HuH-7.5 (cell line): ENCODE measurements around the gene PTPRT.

ENCODE experiments used
- DNase-seq: peaks from one replicate; pipeline ENCODE4 v3.0.0; 2011; ENCODE audit warnings: low spot score

PTPRT gene

DNA sequence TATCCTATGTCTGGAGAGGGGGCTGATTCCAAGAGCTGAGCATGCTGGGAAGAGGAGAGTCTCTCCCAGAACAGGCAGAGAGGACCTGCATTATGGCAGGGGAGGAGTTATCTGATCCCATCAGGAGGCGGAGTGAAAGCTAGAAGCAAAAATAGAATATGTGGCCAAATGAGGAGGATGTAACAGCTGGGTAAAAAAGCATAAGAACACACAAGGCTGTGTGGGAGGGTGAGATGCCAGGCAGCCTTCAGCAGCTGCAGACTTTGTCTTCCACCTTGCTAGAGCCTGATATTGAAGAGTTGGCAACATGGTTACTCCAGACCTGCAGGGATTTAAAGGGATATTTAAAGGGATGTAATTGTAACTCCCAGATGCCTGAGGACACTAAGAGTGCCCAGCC is 167.1 kb downstream of the PTPRT start:
- DNase-seq, result no peak

DNA sequence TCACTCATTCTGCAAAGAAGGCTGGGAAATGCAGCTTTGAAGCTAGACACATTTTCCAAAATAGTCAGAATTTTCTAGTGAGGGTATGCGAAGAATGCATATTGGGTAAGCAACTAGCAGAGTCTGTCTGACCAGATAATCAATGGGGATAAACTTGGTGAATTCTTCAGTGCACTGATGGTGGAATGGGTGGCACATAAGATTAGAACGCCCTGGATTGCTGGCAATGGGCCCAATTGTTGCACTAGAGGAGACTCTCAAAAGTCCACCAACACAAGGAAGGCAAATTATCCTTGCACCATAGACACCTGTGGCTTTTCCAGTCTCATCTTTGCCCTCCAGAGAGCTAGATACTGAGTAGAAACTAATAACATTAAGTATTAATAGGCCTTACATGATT is 167.6 kb downstream of the PTPRT start:
- no peak for DNase-seq

DNA sequence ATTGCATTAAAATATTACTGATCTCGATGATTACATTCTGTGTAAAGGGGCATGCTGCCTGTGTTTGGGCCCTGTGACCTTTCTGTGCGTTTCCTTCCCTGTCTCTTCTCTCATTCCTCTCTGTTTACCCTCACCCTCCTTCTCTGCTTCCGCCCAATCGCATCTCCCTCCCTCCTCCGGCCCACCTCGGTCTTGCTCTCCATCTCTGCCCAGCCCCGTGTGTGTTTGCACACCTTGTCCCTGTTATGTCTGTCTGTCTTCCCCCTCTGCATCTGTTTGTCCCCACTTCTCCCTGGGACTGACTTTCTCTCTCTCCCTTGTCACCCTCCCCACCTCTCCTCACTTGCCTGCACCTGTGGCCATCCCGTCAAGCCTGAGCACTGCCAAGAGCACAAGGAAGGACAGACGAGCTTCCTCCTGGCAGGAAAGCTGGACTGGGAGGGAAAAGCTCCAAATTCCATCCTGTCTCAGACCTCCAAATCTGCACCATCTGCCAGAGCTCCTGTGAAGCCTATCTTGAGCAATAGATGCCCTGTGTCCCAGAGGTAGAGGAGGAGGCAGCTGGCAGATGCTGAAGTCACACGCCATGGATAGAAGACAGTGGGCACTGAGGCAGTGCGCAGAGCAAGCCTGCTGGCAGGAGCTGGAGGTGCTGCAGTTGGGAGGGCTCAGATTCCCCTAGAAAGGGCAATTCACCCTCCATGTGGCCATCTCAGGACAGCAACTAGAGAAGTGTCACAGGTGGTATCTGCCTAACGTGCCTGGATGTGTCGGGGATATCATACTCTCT is 172.3 kb downstream of the PTPRT start:
- no peak for DNase-seq

DNA sequence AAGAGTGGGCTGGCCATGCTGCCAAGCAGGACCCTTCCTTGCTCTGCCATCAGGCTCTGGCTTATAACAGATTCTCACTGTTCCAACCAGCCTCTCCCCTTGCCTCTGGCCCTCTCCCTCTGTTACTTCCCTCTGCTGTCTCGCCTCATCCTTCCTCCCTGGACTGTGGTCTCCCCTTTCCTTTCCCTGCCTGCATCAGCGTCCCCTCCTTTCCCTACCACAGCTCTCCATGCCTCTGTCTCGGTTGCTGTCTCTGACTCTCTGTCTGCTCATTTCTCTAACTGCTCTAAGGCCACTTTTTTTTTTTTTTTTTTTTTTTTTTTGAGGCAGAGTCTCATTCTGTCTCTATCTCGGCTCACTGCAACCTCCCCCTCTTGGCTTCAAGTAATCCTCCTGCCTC is 173.4 kb downstream of the PTPRT start:
- no peak for DNase-seq

DNA sequence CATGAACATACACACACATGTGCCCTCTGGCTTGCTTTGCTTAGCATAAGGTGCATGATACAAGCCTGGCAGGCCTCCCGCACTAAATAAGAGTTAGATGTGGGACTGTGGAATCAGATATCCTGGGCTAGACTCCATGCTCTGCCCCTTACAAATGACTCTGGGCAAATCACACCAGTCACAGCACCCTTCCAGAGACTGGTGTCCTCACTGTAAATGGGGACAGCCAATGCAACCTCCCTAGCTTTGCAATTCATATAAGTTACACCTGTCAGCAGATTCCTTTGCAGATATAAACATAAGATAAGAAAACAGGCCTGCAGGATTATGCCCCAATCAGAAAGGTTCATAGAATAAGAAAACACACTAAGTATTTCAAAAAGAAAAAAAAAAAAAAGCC is 174.1 kb downstream of the PTPRT start:
- no peak for DNase-seq

DNA sequence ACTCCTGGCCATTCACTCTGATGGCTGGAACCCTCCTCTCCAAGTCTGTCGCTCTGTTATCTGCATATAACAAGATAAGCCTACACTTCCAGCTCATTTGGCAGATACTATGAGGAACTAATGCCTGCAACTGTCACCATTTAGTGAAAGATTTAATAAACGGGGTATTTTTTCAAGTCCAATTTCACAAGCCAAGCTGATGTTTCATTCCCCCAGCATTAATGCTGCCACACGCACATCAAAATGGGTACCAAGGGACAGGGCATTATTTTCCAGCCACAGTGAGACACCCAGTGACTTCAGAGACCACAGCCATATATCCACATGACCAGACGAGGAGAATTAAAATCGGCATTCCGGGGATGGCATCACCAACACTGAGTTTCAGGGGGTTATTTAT is 175.5 kb downstream of the PTPRT start:
- DNase-seq, result no peak

DNA sequence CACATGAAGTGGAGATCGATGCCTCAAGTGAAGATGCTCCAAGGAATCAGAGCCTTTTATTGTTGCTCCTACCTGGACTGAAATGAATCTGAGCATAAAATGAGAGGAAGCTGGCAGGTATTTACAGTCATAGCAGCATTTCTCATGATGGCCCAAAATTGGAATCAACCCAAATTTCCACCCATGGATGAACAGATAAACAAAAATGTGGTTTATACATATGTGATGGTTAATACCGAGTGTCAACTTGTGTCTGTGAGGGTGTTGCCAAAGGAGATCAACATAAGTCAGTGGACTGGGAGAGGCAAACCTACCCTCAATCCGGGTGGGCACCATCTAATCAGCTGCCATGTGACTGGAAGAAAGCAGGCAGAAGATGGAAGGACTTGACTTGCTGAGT is 178.2 kb downstream of the PTPRT start:
- no peak for DNase-seq

DNA sequence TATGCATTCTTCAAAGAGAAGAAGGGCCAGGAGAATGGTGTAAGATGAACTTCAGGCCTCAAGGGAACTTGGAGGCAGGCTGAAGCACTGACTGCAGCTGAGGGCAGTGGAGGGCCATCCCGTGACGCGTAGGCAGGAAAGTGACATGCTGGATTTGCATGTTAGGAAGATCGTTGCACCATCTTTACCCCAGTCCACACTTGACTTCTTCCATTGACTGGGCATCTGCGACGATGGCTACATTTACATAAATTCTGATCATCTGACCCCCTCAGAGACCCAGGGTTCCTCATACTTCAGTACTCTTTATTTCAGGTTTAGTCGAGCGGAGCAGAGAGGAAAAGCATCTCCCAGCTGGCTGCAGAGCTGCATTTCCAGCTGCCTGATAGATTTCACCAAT is 180.2 kb downstream of the PTPRT start:
- no peak for DNase-seq

DNA sequence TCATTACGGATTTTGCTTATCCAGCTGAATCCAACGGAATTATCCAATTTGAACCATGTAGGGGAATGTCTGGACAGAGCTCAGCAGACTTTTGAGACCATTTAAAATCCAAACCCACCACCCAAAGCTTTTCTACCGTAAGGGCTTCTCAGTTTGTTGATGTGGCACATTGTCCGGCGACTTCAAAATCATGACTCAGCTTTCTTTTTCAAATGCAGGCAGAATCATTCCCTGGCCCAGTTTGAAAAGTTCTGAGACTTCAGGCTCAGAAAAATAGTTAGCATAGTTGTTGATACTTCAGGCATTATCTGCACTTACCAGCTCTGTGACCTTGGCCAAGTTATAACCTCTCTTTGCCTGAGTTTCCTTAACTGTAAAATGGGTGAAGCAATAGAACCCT is 182.2 kb downstream of the PTPRT start:
- DNase-seq, result no peak

DNA sequence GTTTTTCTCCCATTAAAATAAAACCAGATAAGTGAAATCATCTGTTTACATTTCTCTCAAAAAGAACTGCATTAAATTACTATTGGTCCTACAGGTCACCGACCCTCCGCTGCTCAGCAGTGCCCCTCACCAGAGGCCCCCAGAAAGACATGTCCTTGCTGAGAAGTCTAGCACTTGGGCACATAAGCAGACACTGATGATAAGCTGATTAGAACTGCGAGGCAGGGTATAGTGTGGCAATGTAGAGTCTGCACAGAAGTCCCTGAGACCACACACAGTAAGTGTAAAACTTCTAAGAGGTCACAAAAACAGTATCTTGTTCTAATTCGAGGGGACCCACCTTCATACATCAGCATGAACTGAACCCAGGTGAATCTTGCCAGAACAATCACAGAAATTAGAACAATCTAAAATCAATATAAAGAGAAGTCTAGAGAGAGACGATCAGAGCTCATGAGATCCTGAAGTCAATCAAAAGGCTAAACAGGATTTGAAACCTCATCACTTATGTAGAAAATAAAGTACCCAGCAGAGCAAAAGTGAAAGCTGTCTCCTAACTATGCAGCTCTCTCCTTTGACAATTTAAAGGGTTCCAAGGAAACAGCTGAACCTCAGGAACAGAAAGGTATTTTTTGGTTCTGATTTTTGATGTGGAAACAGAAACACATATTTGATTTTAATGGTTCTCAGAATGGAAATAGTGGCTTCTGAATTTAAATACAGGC is 182.9 kb downstream of the PTPRT start:
- no peak for DNase-seq

DNA sequence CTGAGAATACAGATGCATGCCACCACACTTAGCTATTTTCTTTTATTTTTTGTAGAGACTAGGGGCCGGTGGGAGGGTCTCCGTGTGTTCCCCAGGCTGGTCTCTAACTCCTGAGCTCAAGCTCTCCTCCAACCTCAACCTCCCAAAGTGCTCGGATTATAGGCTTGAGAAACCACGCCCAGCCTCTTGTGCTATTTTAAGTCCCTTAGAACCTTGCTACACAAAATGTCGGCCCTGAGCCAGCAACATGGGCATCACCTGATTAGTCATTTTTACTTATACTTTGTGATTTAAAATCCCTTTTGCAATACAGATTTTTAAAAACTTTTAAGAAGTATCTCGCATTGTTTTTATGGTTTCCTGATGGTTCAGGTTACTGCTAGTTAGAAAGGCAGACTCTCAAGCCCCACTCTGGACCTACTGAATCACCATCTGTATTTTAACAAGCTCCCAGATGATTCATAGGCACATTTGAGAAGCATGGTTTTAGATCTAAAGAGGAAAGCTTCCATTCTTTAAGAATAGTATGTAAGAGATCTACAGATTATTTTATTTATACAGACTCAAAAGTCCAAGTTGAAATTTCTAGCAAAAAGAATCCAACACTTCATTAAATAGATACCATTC is 186.3 kb downstream of the PTPRT start:
- no peak for DNase-seq

DNA sequence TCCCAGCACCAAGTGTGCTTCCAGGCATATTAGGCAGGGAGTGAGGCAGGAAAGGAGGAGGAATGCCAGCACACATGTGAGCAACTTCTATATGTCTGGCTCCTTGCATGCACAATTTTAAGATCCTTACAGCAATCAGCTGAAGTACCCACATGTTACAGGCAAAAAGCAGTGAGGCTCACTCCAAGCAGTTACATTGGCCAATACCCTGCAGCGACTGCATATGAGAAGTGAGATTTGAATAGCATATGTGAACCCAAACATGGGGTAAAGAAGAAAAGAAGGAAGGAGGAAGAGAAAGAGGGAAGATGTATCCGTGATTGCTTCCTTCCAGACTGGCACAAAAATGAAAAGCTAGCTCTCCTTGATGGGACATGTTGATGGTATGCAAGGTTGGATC is 193.6 kb downstream of the PTPRT start:
- DNase-seq, result no peak

DNA sequence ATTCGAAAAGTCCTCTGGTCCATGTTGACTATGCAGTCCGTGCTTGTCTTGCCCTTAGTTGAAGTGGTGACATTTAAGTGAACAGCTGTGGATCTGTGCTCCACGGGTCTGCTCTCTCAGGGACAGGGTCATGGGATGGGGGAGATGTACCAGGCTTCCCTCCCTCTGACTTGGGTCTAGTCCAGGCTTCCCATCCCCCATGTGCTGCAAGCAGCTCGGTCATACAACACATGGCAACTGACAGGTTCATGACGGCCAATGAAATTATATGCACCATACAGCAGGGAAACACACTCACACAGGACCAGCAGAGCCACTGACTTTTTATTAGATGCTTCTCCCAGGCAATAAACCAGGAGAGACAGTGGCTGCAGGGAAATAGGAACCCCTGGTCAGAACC is 201.4 kb downstream of the PTPRT start:
- no peak for DNase-seq

DNA sequence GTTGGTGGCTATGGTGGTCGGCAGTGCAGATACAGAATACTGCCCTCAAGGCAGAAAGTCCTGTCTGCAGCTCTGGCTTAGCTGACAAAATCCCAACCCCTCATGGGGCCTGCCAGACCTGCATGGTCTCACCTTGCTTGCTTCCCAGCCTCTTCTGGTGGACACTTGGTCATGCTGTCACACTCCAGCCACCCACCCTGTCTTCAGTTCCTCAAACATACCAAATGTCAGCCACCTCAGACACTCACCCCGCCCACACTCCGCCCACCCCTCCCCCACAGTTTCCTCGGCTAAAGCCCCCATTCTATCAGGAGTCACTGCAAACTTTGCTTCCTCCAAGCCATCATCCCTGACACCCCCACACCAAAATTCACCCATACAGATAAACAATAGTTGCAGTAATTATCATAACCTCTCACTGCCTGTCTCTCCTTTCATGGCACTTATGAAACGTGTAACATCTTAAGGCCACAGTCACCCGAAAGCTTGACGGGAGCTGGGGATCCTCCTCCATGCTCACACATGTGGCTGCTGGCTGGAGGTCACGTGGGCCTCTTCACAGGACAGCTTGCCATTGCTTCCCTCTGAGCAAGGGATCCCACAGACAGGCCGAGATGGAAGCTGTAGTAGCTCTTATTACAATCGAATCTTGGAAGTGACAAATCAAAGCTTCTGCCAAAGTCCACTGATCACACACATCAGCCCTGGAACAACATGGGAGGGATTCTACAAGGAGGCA is 202.2 kb downstream of the PTPRT start:
- no peak for DNase-seq

DNA sequence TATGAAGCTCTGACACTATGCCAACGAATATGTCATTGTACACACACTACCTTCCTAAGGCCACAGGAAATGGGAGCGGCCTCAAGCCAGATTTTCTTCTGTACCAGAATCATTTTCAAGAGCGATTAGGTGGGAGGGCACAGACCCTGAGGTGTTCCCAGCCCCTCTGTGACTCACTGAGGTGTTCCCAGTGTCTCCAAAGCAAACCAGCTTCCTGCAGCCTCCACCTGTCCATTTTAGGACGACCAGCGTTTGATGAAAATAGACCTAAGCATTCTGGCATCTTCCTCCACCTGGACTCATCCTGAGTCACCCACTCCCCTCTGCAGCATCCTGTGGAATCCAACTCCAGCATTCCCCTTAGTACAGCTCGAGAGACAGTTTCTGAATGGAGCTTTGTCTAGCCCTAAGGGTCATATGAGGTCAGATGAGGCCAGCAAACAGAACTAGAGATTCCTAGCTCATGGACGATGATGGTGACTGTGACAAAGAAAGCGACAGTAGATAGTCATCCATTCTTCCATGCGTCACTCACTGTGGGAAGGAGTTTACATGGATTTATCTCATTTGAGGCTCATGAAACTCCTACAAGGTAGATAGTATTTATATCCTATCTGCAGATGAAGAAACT is 203.4 kb downstream of the PTPRT start:
- no peak for DNase-seq

DNA sequence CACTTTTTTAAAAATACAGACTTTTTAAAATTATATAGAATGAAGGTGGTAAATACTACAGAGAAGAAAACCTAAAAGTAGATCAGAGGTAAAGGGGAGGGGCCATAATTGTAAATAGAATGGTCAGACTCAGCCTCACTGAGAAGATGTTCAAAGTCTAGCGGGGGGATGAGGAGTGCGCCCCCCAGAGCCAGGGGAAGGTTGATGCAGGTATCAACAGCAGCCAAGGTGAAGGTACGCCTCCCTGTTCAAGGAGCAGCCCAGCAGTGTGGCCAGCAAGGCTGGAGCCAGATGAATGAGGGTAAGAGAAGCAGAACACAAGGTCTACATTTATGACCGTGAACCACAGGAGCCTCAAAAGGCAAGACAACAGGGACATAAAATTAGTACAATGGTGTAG is 204.1 kb downstream of the PTPRT start:
- DNase-seq, result no peak

DNA sequence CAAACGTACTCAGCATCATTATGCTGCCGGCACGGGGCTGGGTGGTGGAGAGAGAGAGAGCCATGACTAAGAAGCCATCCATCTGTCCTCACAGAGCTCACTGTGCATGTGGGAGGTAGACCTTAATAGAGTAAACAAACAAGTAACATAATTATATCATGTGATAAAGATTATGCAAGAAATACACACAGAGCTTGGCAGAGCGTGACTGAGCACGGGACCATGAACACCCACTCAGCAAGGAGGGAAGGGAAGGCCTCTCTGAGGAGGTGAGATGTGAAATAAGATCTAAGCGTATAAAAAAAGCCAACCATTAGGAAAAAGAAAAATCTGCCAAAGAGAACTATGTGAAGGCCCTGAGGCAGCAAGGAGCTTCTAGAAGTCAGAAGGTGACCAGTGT is 207.5 kb downstream of the PTPRT start:
- no peak for DNase-seq

DNA sequence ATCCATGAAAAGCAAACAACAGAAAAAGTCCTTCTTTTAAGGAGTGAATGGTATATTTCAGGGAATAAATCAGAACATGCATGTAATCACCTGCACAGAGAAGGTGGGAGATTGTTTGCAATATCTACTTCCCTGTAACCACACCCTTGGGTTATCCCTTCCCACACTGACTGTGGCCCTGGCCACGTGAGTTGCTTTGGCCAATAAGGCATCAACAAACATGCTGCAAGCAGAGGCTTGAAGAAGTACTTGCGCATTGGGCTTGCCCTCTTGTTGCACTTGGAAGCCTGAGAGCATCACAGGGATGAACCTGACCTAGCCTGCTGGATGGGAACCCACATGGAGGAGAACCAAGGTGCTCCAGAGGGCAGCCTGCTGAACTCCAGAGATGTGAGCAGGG is 208.5 kb downstream of the PTPRT start:
- DNase-seq, result no peak

DNA sequence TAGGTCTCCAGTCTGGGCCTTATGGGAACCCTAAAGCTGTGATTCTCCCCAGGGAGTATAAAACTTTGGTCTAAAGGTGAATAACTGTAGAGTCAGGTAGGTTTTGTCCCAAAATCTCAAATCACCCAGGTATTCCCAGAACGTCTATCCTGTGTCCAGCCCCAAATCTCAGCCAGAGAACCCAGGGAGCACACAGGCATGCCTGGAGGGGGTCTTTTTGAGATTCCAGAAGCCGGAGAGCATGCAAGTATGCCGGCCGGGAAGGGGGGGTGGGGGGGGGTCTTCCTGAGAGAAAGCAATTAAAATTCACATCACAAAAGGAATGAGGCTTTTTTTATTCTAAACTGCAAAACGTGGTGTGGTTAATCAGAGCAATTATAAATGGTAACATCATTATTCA is 210.0 kb downstream of the PTPRT start:
- no peak for DNase-seq

DNA sequence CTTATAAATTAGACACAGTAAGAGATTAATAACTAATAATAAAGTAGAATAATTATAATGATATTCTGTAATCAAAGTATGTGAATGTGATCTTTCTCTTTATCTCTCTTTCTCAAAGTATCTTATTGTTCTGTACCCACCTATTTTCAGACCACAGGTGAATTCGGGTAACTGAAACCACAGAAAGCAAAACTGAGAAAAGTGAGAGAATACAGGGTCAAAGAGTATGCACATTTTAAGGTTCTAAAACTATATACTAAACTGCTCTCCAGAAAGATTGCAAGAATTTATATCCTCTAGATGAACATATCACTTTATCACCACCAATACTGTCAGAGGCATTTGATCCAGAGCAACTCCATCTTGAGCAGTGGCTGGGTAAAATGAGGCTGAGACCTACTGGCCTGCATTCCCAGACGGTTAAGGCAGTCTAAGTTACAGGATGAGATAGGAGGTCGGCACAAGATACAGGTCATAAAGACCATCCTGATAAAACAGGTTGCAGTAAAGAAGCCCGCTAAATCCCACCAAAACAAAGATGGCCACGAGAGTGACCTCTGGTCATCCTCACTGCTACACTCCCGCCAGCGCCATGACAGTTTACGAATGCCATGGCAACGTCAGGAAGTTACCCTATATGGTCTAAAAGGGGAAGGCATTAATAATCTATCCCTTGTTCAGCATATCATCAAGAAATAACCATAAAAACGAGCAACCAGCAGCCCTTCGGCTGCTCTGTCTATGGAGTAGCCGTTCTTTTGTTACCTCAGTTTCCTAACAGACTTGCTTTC is 211.3 kb downstream of the PTPRT start:
- no peak for DNase-seq

DNA sequence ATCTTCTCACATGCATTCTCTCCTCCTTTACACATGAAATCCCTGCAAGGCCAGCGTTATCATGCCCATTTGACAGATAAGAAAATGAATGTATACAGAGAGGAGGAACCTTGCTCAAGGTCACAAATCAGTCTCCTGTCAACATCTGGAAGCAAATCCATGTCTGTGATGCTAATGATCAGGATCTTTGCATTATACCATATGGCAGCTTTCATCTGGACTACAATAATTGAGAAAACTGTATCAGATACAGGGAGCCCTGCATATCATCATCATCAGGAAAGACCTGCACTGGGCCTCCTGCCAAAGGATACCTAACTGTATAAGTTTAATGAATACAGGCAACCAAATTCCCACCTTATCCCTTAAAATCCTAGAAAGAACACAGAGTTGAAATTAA is 213.7 kb downstream of the PTPRT start:
- no peak for DNase-seq
